H9 (cell line): ENCODE results near the gene UMOD. TPM values are rescaled to one million over a fixed set of nuclear protein-coding genes. Genes with fewer than 3 reads are reported as not detected.

Source experiments
- DNase-seq: peaks from one replicate; pipeline ENCODE4 v3.0.0-alpha.2; 2017
- H2AFZ ChIP-seq: one replicate; pipeline ENCODE4 v1.6.1; 2013; ENCODE audit warnings: mild to moderate bottlenecking, low read length, control low read depth, moderate library complexity
- H2AK5ac ChIP-seq: 2 replicates; pipeline ENCODE4 v1.6.1; 2013; ENCODE audit warnings: low read length, control low read depth, mixed read lengths; ENCODE audit not compliant: insufficient read length
- H2BK120ac ChIP-seq: one replicate; pipeline ENCODE4 v1.6.1; 2013; ENCODE audit warnings: low read depth, mild to moderate bottlenecking, low read length, control low read depth, inconsistent platforms; ENCODE audit not compliant: poor library complexity, severe bottlenecking
- H2BK12ac ChIP-seq: 2 replicates; pipeline ENCODE4 v1.6.1; 2013; ENCODE audit warnings: low read length, control low read depth, mixed read lengths, low read depth; ENCODE audit not compliant: insufficient read length
- H2BK15ac ChIP-seq: 2 replicates; pipeline ENCODE4 v1.6.1; 2013; ENCODE audit warnings: low read depth, low read length, control low read depth
- H2BK20ac ChIP-seq: one replicate; pipeline ENCODE4 v1.6.1; 2013; ENCODE audit warnings: low read depth, mild to moderate bottlenecking, low read length, control low read depth, inconsistent platforms; ENCODE audit not compliant: poor library complexity, severe bottlenecking
- H2BK5ac ChIP-seq: 2 replicates; pipeline ENCODE4 v1.6.1; 2013; ENCODE audit warnings: low read length, control low read depth, mixed read lengths; ENCODE audit not compliant: insufficient read length
- H3K14ac ChIP-seq: 2 replicates; pipeline ENCODE4 v1.6.1; 2013; ENCODE audit warnings: low read length, control low read depth; ENCODE audit not compliant: insufficient read depth
- H3K18ac ChIP-seq: 2 replicates; pipeline ENCODE4 v1.6.1; 2013; ENCODE audit warnings: low read depth, mild to moderate bottlenecking, mixed read lengths, low read length, control low read depth; ENCODE audit not compliant: insufficient read length
- H3K23ac ChIP-seq: 2 replicates; pipeline ENCODE4 v1.6.1; 2013; ENCODE audit warnings: low read length, control low read depth, mixed read lengths, low read depth; ENCODE audit not compliant: insufficient read length
- H3K23me2 ChIP-seq: 2 replicates; pipeline ENCODE4 v1.6.1; 2013; ENCODE audit warnings: low read depth, mild to moderate bottlenecking, mixed read lengths, low read length, control low read depth; ENCODE audit not compliant: insufficient read length, poor library complexity, severe bottlenecking
- H3K27ac ChIP-seq: 2 replicates; pipeline ENCODE4 v1.5.1; 2013; ENCODE audit warnings: low read length, control low read depth, mixed read lengths, low read depth; ENCODE audit not compliant: insufficient read length
- H3K27me3 ChIP-seq: 2 replicates; pipeline ENCODE4 v1.6.1; 2013; ENCODE audit warnings: low read length, control low read depth, inconsistent platforms; ENCODE audit not compliant: insufficient read depth
- H3K4ac ChIP-seq: 2 replicates; pipeline ENCODE4 v1.6.1; 2013; ENCODE audit warnings: low read depth, mild to moderate bottlenecking, control low read depth, inconsistent platforms, low read length, moderate library complexity
- H3K4me1 ChIP-seq: 2 replicates; pipeline ENCODE4 v1.6.1; 2013; ENCODE audit warnings: low read length, control low read depth, inconsistent platforms; ENCODE audit not compliant: insufficient read depth
- H3K4me2 ChIP-seq: 2 replicates; pipeline ENCODE4 v1.6.1; 2013; ENCODE audit warnings: low read length, control low read depth, mixed read lengths; ENCODE audit not compliant: insufficient read length, insufficient read depth
- H3K56ac ChIP-seq: 2 replicates; pipeline ENCODE4 v1.6.1; 2013; ENCODE audit warnings: low read depth, mild to moderate bottlenecking, mixed read lengths, low read length, control low read depth; ENCODE audit not compliant: insufficient read length
- H3K79me1 ChIP-seq: 2 replicates; pipeline ENCODE4 v1.6.1; 2013; ENCODE audit warnings: low read depth, mild to moderate bottlenecking, moderate library complexity, low read length, control low read depth, inconsistent platforms; ENCODE audit not compliant: insufficient read depth, poor library complexity, severe bottlenecking
- H3K79me2 ChIP-seq: 2 replicates; pipeline ENCODE4 v1.6.1; 2013; ENCODE audit warnings: low read length, control low read depth, inconsistent platforms; ENCODE audit not compliant: insufficient read depth
- H3K9ac ChIP-seq: 2 replicates; pipeline ENCODE4 v1.6.1; 2013; ENCODE audit warnings: low read length, control low read depth, mixed read lengths; ENCODE audit not compliant: insufficient read length; ENCODE audit errors: extremely low read depth
- H3K9me3 ChIP-seq: one replicate; pipeline ENCODE4 v1.6.1; 2013; ENCODE audit warnings: low read depth, low read length, inconsistent platforms; ENCODE audit not compliant: control insufficient read depth
- H3T11ph ChIP-seq: one replicate; pipeline ENCODE4 v1.6.1; 2013; ENCODE audit warnings: mild to moderate bottlenecking, low read length, control low read depth, inconsistent platforms
- H4K20me1 ChIP-seq: one replicate; pipeline ENCODE4 v1.6.1; 2013; ENCODE audit not compliant: control insufficient read depth, insufficient read length, insufficient read depth
- H4K5ac ChIP-seq: 2 replicates; pipeline ENCODE4 v1.6.1; 2013; ENCODE audit warnings: low read depth, mild to moderate bottlenecking, mixed read lengths, low read length, control low read depth; ENCODE audit not compliant: insufficient read length
- H4K8ac ChIP-seq: replicated peaks from 2 replicates; pipeline ENCODE4 v1.6.1; 2013; ENCODE audit warnings: low read length, control low read depth, mixed read lengths, low read depth; ENCODE audit not compliant: insufficient read length
- H4K91ac ChIP-seq: 2 replicates; pipeline ENCODE4 v1.6.1; 2013; ENCODE audit warnings: low read depth, mild to moderate bottlenecking, moderate library complexity, mixed read lengths, low read length, control low read depth; ENCODE audit not compliant: insufficient read length
- H3K27ac Mint-ChIP-seq, 3 experiments: 2 replicates in 2 of 3; 3 replicates in 1 of 3; pipeline ENCODE4 v1.8.0; 2020 to 2021; ENCODE audit warnings: mixed read lengths in 3 of 3, mild to moderate bottlenecking in 1 of 3, moderate library complexity in 1 of 3
- H3K27me3 Mint-ChIP-seq: 2 replicates; pipeline ENCODE4 v1.8.0; 2021; ENCODE audit warnings: low read depth, mild to moderate bottlenecking, moderate library complexity, mixed read lengths
- H3K36me3 Mint-ChIP-seq, 3 experiments: 2 replicates in 2 of 3; 3 replicates in 1 of 3; pipeline ENCODE4 v1.8.0; 2020 to 2021; ENCODE audit warnings: low read depth in 3 of 3, mixed read lengths in 3 of 3; ENCODE audit not compliant: insufficient read depth in 1 of 3
- H3K4me1 Mint-ChIP-seq, 2 experiments: 2 replicates each; pipeline ENCODE4 v1.8.0; 2020; ENCODE audit warnings: mixed read lengths in 2 of 2
- H3K4me3 Mint-ChIP-seq, 2 experiments: 2 replicates in 1 of 2; 3 replicates in 1 of 2; pipeline ENCODE4 v1.8.0; 2020 to 2021; ENCODE audit warnings: mild to moderate bottlenecking in 2 of 2, mixed read lengths in 2 of 2, moderate library complexity in 1 of 2
- H3K9me3 Mint-ChIP-seq, 2 experiments: 2 replicates in 1 of 2; 3 replicates in 1 of 2; pipeline ENCODE4 v1.8.0; 2020; ENCODE audit warnings: mild to moderate bottlenecking in 2 of 2, mixed read lengths in 2 of 2, moderate library complexity in 1 of 2
- CTCF ChIP-seq: fragments of 200-600 bp; sonication (generic); conservative IDR thresholded peaks from 3 replicates; pipeline ENCODE4 v1.8.0; 2021; ENCODE audit warnings: antibody characterized with exemption, mild to moderate bottlenecking
- total RNA-seq: library from RNA; stranded (reverse); gene quantifications from 2 replicates; pipeline ENCODE4 v1.2.1, GENCODE V29; 2021

UMOD gene
- total RNA-seq, 1 experiment from 2014 or later, result not detected

DNA sequence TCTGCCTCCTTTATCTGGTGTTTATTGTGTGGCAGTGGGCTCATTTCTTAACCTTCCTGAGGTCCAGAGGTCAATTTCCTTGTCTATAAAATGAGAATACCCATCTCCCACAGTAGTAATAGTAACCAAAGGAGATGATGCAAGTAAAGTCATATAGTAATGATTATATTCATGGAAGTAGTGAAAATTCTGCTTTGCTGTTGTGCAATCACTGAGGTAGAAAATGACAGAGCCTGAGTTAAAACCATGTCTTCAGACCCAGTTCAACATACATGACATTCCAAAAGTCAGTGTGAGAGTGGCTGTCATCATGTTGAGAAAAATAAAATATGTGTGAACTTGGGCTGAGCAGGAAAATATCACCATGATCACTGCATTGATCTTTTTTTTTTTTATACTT, 864 bp upstream of the UMOD start:
- Mint-ChIP-seq H3K9me3 (peaks cover 12 to 14% of the 10 kb centered on the region in 2 experiments), H3K4me3 (no peak overlapping the region), H3K27ac (no peak overlapping the region), H3K36me3 (peaks cover 0 to 5% (median 3%) of the 10 kb centered on the region in 3 experiments; a peak in 4 of 7 replicates), H3K4me1 (peaks cover 7 to 9% of the 10 kb centered on the region in 2 experiments), H3K27me3 (peaks cover 5% of the 10 kb centered on the region)
- no peak overlapping the region for H4K91ac ChIP-seq
- no peak overlapping the region for H4K5ac ChIP-seq
- no peak overlapping the region for H3T11ph ChIP-seq
- H3K23me2 ChIP-seq, result no peaks in the 10 kb centered on the region
- H3K23ac ChIP-seq, result no peak overlapping the region
- no peaks in the 10 kb centered on the region for H3K79me1 ChIP-seq
- no peaks in the 10 kb centered on the region for H3K9me3 ChIP-seq
- no peak for DNase-seq
- no peaks in the 10 kb centered on the region for H3K27me3 ChIP-seq
- no peak overlapping the region for H2AFZ ChIP-seq
- H3K4ac ChIP-seq, result no peak overlapping the region
- H2BK5ac ChIP-seq, result no peak overlapping the region
- H3K56ac ChIP-seq, result no peak overlapping the region
- no peak overlapping the region for H2AK5ac ChIP-seq
- no peak overlapping the region for H3K27ac ChIP-seq
- H4K20me1 ChIP-seq, result no peaks in the 10 kb centered on the region
- no peaks in the 10 kb centered on the region for H3K4me1 ChIP-seq
- no peaks in the 10 kb centered on the region for H3K79me2 ChIP-seq
- H3K9ac ChIP-seq, result no peak overlapping the region
- H4K8ac ChIP-seq, result no peak overlapping the region
- no peak overlapping the region for H2BK12ac ChIP-seq
- no peak overlapping the region for H3K4me2 ChIP-seq
- no peak overlapping the region for H2BK15ac ChIP-seq
- no peak for TF ChIP-seq CTCF
- H3K18ac ChIP-seq, result no peak overlapping the region
- no peak overlapping the region for H2BK20ac ChIP-seq
- no peak overlapping the region for H3K14ac ChIP-seq
- H2BK120ac ChIP-seq, result no peak overlapping the region
